BE2C (cell line): Measurements from ENCODE around the gene PPP2R5B.

Experiments
- DNase-seq: peaks from one replicate; pipeline ENCODE4 v3.0.0-alpha.2; 2020
- H3K27me3 ChIP-seq: fragments of 250-450 bp; sonication (Bioruptor Pico); 2 replicates; pipeline ENCODE4 v1.5.1; 2020; ENCODE audit warnings: mild to moderate bottlenecking
- H3K36me3 ChIP-seq: fragments of 250-450 bp; sonication (Bioruptor Pico); 2 replicates; pipeline ENCODE4 v1.5.1; 2020; ENCODE audit warnings: mild to moderate bottlenecking
- H3K4me1 ChIP-seq: fragments of 250-450 bp; sonication (Bioruptor Pico); 2 replicates; pipeline ENCODE4 v1.5.1; 2020
- H3K4me3 ChIP-seq: 2 replicates; pipeline ENCODE4 v1.5.1; 2011; ENCODE audit warnings: low read depth, low read length
- H3K9me3 ChIP-seq: fragments of 250-450 bp; sonication (Bioruptor Pico); 2 replicates; pipeline ENCODE4 v1.5.1; 2020
- CTCF ChIP-seq: IDR thresholded peaks from 2 replicates; pipeline ENCODE4 v1.5.1; 2012; ENCODE audit warnings: mild to moderate bottlenecking, low read depth, low read length

PPP2R5B gene

GRCh38 chr11:64878223-64878493 lies 46.3 kb upstream of the PPP2R5B start:
- DNase-seq = no peak
- TF ChIP-seq CTCF = no peak
- Histone ChIP-seq H3K4me1 (no peaks in the 10 kb centered on the region), H3K9me3 (no peaks in the 10 kb centered on the region), H3K4me3 (peak overlapping the region; percentile 72), H3K36me3 (no peaks in the 10 kb centered on the region), H3K27me3 (no peaks in the 10 kb centered on the region)

GRCh38 chr11:64878494-64879243 lies 45.8 kb upstream of the PPP2R5B start, which contains the start of gene EHD1:
TSS of gene EHD1 (minus strand) at chr11:64878621. CDS start at chr11:64878464, 157 bp downstream.
- TF ChIP-seq CTCF = peak; percentile 28; the same call in 1 of the 2 replicates
- H3K4me1 ChIP-seq = no peaks in the 10 kb centered on the region
- peak; percentile 96 for DNase-seq

GRCh38 chr11:64879244-64879900 lies 45.1 kb upstream of the PPP2R5B start:
- no peak for DNase-seq
- peak overlapping the region; percentile 70 for H3K4me3 ChIP-seq
- no peaks in the 10 kb centered on the region for H3K27me3 ChIP-seq
- no peaks in the 10 kb centered on the region for H3K4me1 ChIP-seq
- TF ChIP-seq CTCF = no peak
- no peaks in the 10 kb centered on the region for H3K9me3 ChIP-seq
- no peaks in the 10 kb centered on the region for H3K36me3 ChIP-seq

More at GRCh38 chr11:64878494-64879243, 45.8 kb upstream of the PPP2R5B start, which contains the start of gene EHD1:
- no peaks in the 10 kb centered on the region for H3K36me3 ChIP-seq
- H3K4me3 ChIP-seq = peak within 1 kb of the TSS; percentile 72
- H3K9me3 ChIP-seq = no peaks in the 10 kb centered on the region
- H3K27me3 ChIP-seq = no peaks in the 10 kb centered on the region

GRCh38 chr11:64880240-64881001 lies 44.1 kb upstream of the PPP2R5B start:
- Histone ChIP-seq H3K36me3 (no peaks in the 10 kb centered on the region), H3K27me3 (no peaks in the 10 kb centered on the region), H3K9me3 (no peaks in the 10 kb centered on the region), H3K4me3 (no peak overlapping the region), H3K4me1 (no peaks in the 10 kb centered on the region)
- no peak for DNase-seq
- no peak for TF ChIP-seq CTCF

- H3K27me3 ChIP-seq = no peaks in the 10 kb centered on the region
- no peaks in the 10 kb centered on the region; the same call in 1 of the 2 replicates for H3K4me1 ChIP-seq
- DNase-seq = no peak
- H3K4me3 ChIP-seq = no peak overlapping the region
- H3K36me3 ChIP-seq = no peaks in the 10 kb centered on the region
- H3K9me3 ChIP-seq = no peaks in the 10 kb centered on the region
- no peak for TF ChIP-seq CTCF
These were observed 43.0 kb upstream of the PPP2R5B start for GRCh38 chr11:64881476-64881875.
